NCI-H128 (cell line): Measurements from ENCODE around the gene BCAR3.
"Not testable (repeated sequence)": the region's sequence is repeated elsewhere in the genome, so short reads cannot be mapped to it uniquely, and the experiment has no call there.

ENCODE experiments used
- DNase-seq: peaks from one replicate; lab custom pipeline; 2025; ENCODE audit not compliant: unreplicated experiment; lab: John Stamatoyannopoulos, UW

BCAR3 gene

DNA sequence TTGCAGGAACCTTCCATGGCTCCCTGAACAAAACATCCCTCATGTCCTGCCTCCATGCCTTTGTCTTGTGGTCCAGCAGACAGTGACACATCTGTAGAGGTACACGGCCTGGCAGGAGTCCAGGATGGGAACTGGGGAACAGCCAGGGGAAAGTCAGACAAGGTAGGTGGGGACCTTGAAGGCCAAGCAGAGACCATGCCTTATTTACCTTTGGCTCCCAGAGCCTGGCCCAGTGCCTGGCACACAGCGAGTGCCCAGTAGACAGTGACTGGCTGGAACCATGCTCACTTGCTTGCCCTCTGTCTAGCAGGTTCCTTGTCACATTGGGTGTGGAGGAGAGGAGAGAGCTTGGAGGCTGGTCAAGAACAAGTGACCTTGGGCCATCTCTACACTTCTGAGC, 81.0 kb downstream of the BCAR3 start:
- DNase-seq: no peak

DNA sequence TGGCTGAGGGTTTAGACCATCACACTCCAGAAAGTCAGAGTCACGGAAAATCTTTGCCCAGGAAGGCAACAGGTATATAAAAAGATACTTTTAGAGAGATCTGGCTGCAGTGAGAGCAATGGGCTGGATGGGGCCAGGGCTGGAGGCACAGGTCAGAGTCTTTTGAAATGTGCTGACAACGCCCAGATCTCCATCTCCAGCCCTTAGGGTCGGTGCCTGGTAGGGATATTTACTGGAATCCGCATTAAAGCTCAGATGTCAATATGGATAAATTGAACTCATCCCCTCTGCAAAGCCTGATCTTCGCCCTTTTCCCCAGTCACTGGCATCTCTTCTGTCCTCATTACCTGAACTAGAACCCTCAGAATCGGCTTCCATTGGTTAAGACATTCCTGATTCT, 82.2 kb downstream of the BCAR3 start:
- DNase-seq: no peak

DNA sequence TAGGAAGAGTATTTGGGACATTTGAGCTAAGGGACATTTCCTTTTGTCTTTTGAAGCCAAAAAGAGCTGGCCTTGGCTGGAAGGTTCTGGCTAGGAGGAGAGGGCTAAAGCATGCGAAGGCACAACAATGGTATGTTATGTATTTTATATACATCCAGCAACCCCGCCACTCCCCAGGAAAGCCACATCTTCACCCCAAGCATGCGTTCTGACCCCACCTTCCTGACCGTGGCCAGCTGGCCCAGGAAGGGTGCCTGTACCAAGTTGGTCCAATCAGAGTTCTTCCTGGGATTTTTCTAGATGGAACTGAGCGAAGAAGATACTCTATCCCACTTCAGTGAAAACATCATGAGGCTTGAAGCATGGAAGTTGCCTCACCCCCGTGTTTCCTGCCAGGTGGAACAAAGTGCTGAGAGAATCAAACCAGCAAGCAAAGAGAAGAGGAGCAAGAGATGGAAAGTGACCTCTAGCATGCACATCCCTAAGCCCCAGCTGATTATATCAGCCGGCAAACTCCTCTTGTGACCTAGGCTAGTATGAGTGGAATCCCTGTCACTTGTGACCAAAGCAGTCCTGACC, 82.7 kb downstream of the BCAR3 start:
- no peak for DNase-seq

DNA sequence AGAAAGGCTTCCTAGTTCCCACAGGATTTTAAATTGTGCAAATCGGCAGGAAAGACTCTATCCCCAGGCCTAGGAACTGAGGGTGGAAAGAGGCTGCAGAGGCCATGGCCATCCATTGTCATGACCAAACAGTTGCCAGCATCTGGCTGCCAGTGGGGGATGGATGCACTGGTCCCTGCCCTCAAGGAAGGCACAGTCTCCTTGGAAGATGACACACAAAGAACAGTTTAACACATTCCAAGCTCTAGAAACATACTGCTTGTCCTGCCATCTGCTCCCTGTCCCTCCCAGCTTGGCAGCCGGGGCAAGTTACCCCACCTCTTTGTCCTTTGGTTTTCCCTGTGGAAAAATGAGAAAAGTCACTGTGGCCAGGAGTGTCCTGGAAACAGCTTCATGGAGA, 83.2 kb downstream of the BCAR3 start:
- DNase-seq: no peak

DNA sequence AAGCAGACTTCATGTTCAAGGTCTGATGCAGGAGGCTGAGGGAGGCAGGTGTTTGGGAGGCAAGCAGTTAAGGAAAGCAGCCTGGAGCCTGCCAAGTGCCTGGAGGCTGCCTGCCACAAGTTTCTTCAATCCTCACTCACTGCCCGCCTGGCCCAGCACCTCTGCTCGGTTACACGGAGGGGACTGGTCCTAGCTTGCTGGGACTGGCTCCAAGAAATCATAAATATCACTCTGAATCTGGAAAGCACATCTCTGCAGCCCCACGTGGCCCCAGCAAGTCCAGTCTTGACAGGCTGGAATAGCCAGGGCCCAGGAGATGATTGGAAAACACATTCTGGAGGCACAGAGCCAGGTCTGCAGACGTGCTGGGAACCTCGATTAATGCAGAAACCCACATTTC, 83.9 kb downstream of the BCAR3 start:
- DNase-seq: no peak

DNA sequence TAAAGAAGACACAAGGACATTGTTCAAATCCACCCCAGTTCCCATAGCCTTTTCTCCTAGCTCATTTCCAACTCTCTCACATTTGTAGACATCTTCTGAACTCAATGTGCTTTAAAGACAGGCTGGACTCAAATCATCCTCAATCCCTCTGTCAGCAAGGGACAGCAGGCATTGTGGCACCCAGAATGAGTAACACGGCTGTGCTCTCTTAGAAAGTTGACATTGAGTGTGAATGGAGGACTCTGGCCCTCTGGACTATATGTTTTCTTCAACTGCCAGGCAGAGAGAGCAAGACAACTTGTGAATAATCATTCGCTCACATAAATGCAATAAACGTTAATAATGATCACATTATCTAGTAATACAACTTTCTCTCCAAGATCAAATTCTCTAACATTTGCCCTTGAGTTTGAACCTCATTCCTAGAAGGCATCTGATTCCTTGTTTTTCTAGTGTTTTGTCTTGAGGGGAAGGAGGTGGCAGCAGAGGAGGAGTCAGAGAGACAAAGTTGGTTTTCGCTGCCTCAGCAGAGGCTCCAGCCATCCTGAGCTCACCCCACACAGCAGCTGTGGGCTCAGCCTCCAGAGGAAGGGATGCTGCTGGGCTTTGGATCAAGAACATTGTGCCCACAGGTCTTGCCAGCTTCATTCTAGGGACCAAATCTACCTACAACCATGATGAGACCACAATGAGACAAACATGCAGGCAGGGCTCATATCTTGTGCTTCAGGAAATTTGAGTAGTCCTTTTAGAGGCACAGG, 85.1 kb downstream of the BCAR3 start:
- DNase-seq: no peak

DNA sequence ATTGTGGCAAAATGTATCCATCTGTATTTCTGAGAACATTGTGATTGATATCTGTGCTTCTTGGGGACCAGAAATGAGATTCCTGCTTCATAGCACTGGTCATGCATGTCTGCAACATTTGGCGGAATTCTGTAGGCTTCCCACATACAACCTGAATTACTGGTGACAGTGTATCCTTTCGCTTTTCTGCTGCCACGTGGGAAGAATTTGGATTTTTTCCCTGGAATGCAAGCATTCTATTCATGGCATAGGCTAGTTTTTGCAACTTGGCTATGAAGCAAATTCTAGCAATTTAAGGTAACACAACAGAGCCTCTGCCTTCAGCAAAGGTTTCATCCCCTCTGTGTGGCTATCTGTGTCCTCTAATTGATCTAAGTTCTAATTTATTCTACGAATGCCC, 85.9 kb downstream of the BCAR3 start:
- DNase-seq: no peak

DNA sequence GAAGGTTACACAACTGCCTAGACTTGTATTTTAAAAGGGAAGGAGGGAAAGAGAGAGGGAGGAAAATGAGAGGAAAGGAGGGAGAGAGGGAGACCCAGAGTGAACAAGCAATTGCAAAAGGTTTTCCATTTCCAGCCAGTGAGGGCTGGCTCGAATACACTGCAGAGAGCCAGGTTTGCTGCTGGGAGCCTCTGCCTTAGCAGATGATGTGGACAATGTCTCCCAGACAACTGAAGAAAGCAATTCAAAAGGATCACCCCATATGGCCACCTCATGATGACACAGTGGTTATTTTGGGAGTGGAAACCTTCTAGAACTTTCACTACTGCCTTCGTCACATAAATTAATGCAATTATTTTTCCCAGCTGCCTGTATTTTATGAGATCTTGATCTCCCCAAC, 86.4 kb downstream of the BCAR3 start:
- DNase-seq: no peak

DNA sequence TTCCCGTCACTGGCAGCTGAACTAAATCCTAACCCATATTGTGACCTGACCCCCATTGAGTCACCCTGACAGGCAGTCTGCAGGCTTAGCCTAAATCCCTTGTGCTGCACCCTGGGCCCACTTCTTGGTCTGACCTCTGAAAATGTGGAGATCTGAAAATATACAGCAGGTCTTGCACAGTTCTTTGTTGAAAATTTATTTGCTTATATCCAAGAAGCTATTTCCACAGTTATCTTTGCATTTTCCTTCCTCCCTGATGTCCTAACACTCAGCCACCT, 87.1 kb downstream of the BCAR3 start:
- DNase-seq: no peak

DNA sequence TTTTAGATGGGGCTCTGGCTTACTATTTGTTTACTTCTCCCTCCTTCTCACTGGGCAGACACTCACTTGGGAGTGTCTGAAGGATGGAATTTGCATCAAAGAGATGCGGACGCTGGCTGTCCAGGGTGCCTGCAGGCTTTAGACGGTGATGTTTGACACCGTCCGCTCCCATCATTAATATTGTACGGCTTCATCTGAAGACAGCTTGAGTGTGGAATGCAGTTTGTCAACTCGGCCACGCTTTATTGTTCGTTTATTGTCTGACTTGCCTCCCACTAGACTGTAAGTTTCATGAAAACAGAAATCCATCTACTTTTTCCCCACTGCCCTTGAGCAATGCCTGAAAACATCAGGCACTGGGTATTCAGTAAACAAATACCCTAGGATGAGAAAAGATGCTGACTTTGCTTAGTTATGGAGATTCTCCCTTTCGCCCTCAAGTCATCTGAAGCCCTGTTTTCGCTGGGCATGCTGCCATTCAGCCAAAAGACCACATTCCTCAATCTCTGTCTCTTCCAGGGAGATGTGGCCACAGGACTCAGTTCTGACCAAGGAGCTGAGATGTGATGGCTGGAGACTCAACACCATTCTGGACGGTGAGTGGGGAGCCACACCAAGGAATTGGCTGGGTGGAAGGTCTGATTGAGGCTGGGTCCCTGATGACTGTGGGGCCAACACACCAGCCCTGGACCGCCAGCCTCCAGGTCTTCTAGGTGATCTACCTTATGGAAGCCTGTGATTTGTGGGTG, 87.6 kb downstream of the BCAR3 start:
- no peak for DNase-seq

DNA sequence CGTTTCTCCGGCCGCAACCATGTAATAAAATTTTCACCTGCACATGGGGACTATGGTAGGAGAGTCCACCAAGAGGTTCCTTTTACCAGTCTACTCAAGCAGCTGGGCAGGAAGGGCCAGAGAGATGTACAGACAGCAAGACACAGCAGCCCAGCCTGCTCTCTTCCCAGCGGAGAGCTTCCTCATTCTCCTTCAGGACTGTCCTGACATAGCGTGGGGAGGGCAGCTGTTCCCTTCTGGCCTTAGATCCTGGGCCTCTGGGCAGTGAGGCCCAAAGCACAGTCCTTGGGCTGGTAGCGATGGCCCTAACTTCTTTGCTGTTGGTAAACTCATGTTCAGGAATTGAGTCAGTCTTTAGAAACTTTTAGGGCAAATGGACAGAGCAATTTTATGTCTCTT, 89.1 kb downstream of the BCAR3 start:
- DNase-seq: no peak

DNA sequence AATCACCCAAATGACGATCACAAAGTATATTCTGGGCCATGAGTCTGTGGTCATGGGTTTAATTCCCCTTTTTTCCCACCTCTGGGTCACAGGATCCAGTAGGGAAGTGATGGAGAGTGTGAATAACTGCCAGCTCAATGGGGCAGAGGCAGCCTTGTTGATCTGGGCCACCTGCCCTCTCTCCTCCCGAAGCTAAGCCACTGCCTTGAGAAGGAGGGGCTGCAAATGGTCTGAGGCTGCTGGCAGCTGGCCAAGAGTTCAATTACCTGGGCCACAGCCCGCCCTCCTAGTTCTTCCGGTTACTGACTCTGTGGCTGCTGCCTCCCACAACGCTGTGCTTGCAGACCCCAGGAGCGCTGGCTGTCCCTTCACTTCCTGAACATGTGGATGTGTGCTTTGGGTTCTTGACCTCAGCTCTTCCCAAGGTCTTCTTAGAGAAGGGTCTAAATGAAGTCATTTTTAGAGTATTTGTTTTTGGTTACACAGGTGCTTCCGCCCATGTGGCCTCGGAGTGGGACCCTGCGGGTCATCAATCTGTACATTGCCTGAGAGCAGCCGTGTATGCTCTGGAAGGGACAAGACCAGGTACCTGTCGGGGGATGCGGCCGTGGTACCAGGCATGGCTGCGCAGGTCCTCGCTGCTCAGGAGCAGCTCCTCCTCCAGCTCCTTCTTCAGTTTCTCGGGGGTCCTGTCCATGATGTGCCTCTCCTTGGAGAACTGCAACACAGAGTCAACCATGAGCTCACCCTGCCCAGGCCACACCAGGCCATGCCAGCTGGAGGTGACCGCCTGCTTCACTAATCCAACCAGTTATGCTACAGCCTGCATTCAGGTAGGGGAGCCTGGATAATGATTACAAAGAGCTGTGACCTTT, 89.7 kb downstream of the BCAR3 start:
- DNase-seq: peak; percentile 85

DNA sequence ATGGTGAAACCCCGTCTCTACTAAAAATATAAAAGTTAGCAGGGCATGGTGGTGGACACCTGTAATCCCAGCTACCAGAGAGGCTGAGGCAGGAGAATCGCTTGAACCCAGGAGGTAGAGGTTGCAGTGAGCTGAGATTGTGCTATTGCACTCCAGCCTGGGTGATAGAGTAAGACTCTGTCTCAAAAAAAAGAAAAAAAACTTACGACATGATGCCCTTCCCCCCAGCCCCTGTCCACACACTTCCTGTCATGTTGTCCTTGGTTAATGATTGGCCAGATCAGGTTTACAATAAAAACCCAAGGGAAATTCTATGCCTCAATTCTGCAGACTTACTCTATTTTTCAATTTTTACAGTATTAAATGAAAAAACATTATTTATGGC, 90.4 kb downstream of the BCAR3 start:
- DNase-seq: not testable (repeated sequence)

DNA sequence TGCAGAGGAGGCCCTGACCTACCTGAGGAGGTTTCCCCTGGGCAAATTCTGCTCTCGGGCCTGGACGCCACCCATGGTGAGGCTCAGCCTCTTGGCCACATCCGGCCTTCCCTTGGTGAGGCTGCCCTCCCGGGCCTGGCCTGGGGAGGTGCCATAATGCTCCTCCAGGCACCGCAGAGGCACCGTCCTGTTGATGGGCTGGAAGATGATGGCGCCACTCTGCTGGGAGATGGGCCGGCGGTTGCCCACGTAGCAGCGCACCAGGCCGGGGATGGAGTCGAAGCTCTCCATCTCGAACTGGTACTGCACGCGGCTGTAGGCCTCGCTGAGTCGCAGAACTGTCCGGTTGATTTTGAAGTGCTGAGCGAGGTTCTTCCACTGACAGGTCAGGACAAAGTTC, 92.7 kb downstream of the BCAR3 start:
- DNase-seq: no peak

DNA sequence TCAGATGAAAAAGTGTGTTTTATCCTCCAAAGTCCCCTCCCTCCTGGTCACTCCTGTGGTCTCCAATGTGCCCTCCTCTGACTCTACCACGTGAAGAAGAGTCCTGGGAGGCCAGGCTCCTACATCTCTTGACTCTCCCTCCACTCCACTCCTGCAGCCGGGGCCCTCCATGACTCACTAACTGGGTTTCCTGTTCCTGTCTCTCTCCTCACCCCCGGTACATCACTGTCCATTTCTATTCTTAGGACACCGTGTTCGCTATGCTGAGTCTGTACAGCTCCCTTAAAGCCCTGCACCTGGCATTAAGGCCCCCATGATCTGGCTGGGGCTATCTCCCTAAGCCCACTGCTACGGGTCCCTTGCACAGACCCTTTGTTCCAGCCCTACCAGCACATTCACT, 93.4 kb downstream of the BCAR3 start:
- no peak for DNase-seq

DNA sequence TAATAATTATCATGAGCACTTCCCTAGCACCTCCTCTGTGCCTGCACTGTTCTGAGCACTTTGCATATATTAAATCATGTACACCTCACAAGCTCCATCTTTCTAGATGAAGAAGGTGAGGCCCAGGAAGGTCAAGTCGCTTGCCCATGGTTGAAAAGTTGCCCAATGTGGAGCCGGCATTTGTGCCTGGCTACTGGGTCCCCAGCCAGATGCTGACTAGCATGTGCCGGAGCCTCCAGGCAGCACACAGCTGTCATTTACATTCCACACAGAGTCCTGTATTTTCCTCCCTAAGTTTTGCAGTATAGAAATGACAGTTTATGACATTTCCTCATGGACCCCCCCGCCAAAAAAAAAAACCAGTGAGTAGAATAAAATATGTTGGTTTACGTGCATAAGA, 94.3 kb downstream of the BCAR3 start:
- no peak for DNase-seq

DNA sequence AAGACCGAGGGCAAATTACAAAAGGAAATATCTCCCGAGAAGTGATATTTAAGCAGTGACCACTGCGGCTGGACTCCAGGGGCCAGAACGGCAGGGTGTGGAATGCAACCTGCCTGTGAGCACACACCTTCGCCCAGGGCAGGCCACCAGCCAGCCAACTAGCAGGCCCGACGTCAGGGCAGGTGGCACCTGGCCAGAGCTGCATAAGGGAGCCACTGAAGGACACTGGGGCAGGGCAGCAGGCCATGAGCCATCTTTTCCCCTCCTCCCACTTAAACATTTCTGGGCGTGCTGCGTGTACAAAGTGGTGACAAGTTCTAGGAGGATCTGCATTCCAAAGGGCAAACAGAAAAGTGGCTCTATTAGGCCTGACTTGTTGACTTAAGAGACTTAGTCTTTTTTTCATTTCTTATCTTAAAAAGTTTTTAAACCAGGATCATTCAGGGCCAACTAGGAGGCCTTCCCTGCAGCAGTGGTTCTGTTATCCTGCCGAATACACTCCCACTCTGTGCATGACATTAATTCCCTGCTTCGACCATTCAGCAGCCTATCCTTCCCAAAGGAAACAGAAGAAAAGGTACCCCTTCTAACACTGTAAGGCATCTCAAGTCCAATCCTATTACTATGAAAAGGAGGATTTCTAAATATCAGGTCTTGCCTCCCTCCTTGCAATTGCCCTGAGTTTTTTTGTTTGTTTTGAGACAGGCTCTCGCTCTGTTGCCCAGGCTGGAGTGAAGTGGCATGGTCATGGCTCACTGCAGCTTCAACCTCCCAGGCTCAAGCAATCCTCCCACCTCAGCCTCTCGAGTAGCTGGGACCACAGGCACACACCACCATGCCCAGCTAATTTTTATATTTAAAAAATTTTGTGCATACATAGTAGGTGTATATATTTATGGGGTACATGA, 96.3 kb downstream of the BCAR3 start:
- DNase-seq: no peak

DNA sequence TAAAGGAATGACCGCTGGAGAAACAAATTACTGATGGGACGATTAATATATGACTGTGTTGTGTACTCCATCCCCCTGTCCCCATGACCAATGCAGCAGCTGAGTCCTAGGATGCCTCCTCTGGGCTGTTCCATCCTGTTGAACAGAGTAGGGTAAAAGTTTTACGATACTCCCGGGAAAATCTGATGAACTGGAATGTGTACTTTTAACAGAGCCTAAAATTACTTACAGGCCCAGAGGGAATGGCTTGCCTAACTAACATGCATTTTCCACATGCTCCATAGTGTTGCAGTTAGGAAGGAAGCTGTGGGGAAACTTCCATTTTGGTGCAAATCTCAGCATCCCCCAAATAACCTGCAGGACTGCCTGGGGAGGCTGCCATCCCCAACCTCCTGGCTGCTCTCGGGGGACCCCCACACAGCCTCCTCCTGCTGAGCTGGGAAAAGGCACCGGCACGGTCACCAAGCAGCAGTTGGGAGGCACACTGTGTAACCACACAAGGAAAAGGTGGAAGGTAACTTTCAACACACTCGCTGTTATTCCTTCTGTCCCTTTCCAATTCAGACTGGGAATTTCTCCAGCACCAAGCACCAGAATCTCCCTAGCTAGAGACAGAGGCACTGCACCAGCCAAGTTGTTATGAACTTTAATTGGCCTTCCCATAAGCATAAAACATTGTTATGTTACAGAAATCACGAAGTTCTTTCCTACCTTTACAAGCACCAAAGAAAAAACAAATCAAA, 97.2 kb downstream of the BCAR3 start:
- no peak for DNase-seq

DNA sequence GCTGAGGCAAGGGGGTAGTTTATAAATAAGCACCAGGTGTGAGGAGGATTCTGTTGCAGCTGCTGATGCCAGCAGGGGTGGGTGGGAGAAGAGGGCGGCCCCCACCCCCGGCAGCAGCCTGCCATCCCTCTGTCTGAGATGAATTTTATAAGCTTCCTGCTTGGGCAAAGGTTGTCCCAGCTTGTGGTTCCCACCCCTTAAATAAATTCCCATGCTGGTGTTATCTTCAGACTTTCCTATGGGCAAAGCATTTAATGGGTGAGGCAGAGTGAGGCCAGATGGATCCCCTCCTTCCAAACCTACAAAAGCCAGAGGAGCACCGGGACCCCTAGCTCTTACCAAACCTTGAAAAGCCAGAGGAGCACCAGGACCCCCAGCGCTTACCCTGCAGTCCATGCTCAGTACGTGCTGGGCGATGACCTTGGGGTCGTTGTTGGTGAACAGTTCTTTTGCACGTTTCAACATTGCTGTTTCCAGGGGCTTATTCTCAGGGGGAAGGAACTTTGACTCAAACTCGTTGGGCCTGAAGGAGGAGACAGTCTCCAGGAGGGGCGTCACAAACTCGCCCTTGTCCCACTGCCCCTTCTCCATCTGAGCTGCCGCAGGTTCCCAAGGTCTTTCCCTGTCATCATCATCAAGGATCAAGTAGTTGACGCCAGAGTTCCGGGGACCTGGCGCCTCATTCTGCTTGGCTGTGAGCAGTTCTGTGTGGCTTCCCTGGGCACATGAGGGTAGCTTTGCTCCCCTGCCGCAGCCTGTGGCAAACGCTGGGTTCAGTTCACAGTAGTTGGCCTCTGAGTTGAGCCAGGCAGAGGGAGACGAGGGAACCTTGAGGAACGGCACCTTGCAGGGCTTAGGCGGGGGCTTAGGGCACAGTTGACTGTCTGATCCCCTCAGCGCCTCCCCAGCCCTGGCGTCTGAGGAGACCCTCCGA, 99.5 kb downstream of the BCAR3 start:
- DNase-seq: no peak
